CD14-positive monocyte (primary cell): Measurements from ENCODE around the gene TMOD1. TPM values are rescaled to one million over a fixed set of nuclear protein-coding genes. Genes with fewer than 3 reads are reported as not detected.
"Not testable (repeated sequence)": the region's sequence is repeated elsewhere in the genome, so short reads cannot be mapped to it uniquely, and the experiment has no call there.

Source experiments
- DNase-seq, 3 donors: peaks; one replicate each; pipeline ENCODE4 v3.0.0-alpha.2; 2011 to 2022
- H2AFZ ChIP-seq: 2 replicates; pipeline ENCODE4 v1.6.0; 2012; ENCODE audit warnings: mild to moderate bottlenecking, low read depth, low read length, inconsistent platforms; ENCODE audit not compliant: insufficient read depth, poor library complexity, severe bottlenecking
- H3K27ac ChIP-seq, 2 donors: 1 replicate in 1 of 2; 2 replicates in 1 of 2; pipeline ENCODE4 v1.5.1; 2012 to 2013; ENCODE audit warnings: low read length in 2 of 2, control low read depth in 1 of 2, inconsistent platforms in 1 of 2, low read depth in 1 of 2, mild to moderate bottlenecking in 1 of 2
- H3K27me3 ChIP-seq, 2 donors: one replicate each; pipeline versions ENCODE4 v1.6.0 to v1.6.1; 2011 to 2013; ENCODE audit warnings: low read length in 2 of 2; ENCODE audit not compliant: control insufficient read depth in 2 of 2, insufficient read depth in 2 of 2
- H3K36me3 ChIP-seq, 2 donors: replicated peaks in 1 of 2; 1 replicate in 1 of 2; 2 replicates in 1 of 2; pipeline versions ENCODE4 v1.5.1 to v1.6.1; 2012 to 2013; ENCODE audit warnings: low read length in 2 of 2, control low read depth in 1 of 2, inconsistent platforms in 1 of 2, mild to moderate bottlenecking in 1 of 2; ENCODE audit not compliant: insufficient read depth in 2 of 2, control insufficient read depth in 1 of 2
- H3K4me1 ChIP-seq, 2 donors: 1 replicate in 1 of 2; 2 replicates in 1 of 2; pipeline versions ENCODE4 v1.5.1 to v1.6.1; 2012 to 2013; ENCODE audit warnings: low read length in 2 of 2, control low read depth in 1 of 2, inconsistent platforms in 1 of 2, mild to moderate bottlenecking in 1 of 2, moderate library complexity in 1 of 2; ENCODE audit not compliant: insufficient read depth in 2 of 2, control insufficient read depth in 1 of 2
- H3K4me2 ChIP-seq: replicated peaks from 2 replicates; pipeline ENCODE3; 2012; ENCODE audit warnings: low read length, moderate library complexity, mild to moderate bottlenecking; ENCODE audit not compliant: poor library complexity, severe bottlenecking; ENCODE audit errors: extremely low read depth
- H3K4me3 ChIP-seq, 3 experiments: fragments of 200-600 bp in 1 of 3; sonication (generic) in 1 of 3; replicated peaks in 1 of 3; 1 replicate in 2 of 3; 2 replicates in 1 of 3; pipeline ENCODE4 v1.5.1; 2011 to 2013; ENCODE audit warnings: low read length in 3 of 3, mild to moderate bottlenecking in 3 of 3, control low read depth in 2 of 3, low read depth in 2 of 3, inconsistent platforms in 1 of 3, moderate library complexity in 1 of 3
- H3K79me2 ChIP-seq: 2 replicates; pipeline ENCODE4 v1.6.0; 2012; ENCODE audit warnings: mild to moderate bottlenecking, control low read depth, inconsistent platforms, low read length, moderate library complexity; ENCODE audit not compliant: insufficient read depth
- H3K9ac ChIP-seq: 2 replicates; pipeline ENCODE4 v1.6.0; 2017; ENCODE audit warnings: low read length, mild to moderate bottlenecking; ENCODE audit not compliant: insufficient read depth, poor library complexity, severe bottlenecking
- H3K9me3 ChIP-seq, 2 donors: replicated peaks in 1 of 2; 1 replicate in 1 of 2; 2 replicates in 1 of 2; pipeline versions ENCODE4 v1.5.1 to v1.6.1; 2012 to 2013; ENCODE audit warnings: low read length in 2 of 2, control low read depth in 1 of 2; ENCODE audit not compliant: control insufficient read depth in 1 of 2, insufficient read depth in 1 of 2
- H4K20me1 ChIP-seq: 2 replicates; pipeline ENCODE4 v1.6.0; 2012; ENCODE audit warnings: mild to moderate bottlenecking, low read length, control low read depth, moderate library complexity; ENCODE audit not compliant: insufficient read depth
- H3K27ac Mint-ChIP-seq, 7 donors: one replicate each; pipeline ENCODE4 v1.8.0; 2020; ENCODE audit warnings: mild to moderate bottlenecking in 7 of 7, mixed read lengths in 7 of 7, moderate library complexity in 6 of 7, inconsistent platforms in 2 of 7
- H3K27me3 Mint-ChIP-seq, 3 donors: one replicate each; pipeline ENCODE4 v1.8.0; 2021 to 2022; ENCODE audit warnings: low read depth in 3 of 3, mild to moderate bottlenecking in 3 of 3, mixed read lengths in 3 of 3, moderate library complexity in 3 of 3, inconsistent platforms in 1 of 3
- H3K36me3 Mint-ChIP-seq, 2 donors: one replicate each; pipeline ENCODE4 v1.8.0; 2020; ENCODE audit warnings: mixed read lengths in 2 of 2, inconsistent platforms in 1 of 2, mild to moderate bottlenecking in 1 of 2
- H3K4me1 Mint-ChIP-seq: one replicate; pipeline ENCODE4 v1.8.0; 2020; ENCODE audit warnings: mild to moderate bottlenecking, mixed read lengths
- H3K4me3 Mint-ChIP-seq, 2 donors: one replicate each; pipeline ENCODE4 v1.8.0; 2020; ENCODE audit warnings: mild to moderate bottlenecking in 2 of 2, mixed read lengths in 2 of 2, moderate library complexity in 1 of 2
- H3K9me3 Mint-ChIP-seq, 7 donors: one replicate each; pipeline ENCODE4 v1.8.0; 2020 to 2022; ENCODE audit warnings: mixed read lengths in 7 of 7, mild to moderate bottlenecking in 6 of 7, moderate library complexity in 6 of 7, inconsistent platforms in 2 of 7
- WGBS: methylation state at CpG from one replicate; pipeline ENCODE4 v1.1.5; 2013; ENCODE audit warnings: missing lambda C conversion rate; ENCODE audit not compliant: insufficient coverage; 5-methylcytosine and 5-hydroxymethylcytosine counted together
- intact Hi-C, 2 donors: fragments of 100-400 bp; cut with micrococcal nuclease; formaldehyde crosslinking; loops; one replicate each; pipeline versions ENCODE4 v1.15.0 to v1.15.1; 2023
- polyA plus RNA-seq, 3 donors: library from polyadenylated mRNA; depleted of rRNA in 1 of 3; unstranded in 2 of 3; stranded (reverse) in 1 of 3; fragments of 300-500 nt in 2 of 3; fragments of >200 nt in 1 of 3; fragmentation: Illumina TruSeq in 2 of 3; gene quantifications; 1 replicate in 2 of 3; 2 replicates in 1 of 3; pipeline ENCODE4 v1.2.3, GENCODE V29; 2012 to 2021
- TF ChIP-seq, protein P1 (sequence below): fragments of 200-600 bp; IDR thresholded peaks from one replicate; pipeline ENCODE4 v1.8.0; 2022; ENCODE audit warnings: antibody characterized with exemption, mild to moderate bottlenecking

The TMOD1 gene
- polyA plus RNA-seq, 3 donors, result 0.09 to 0.81 (median 0.59) TPM

DNA sequence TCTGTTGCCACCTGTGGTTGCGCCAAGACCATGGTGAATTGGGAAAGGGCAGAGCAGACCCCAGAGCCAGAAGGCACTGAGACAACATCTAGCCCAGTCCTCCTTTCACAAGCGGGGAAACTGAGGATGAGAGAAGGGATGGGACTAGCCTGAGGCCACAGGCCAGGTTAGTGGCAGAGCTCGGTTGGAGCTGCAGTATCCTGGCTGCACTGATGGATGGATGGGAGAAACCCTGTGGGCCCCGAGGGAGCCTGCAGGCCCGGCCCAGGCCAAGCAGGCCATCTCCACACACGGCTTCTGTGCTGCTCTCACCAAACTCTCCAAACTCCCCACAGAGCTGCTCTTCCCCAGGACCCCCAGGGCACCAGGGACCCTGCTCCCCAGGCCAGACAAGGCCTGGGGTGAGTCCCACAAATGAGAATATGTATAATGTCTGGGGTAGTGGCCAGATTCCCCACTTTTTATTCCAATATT, 71.5 kb downstream of the TMOD1 start:
- peaks cover 10 to 11% of the 10 kb centered on the region in 2 donors for H3K4me1 ChIP-seq
- H3K27me3 ChIP-seq, result no peaks in the 10 kb centered on the region
- no peak overlapping the region for H2AFZ ChIP-seq
- H3K9me3 ChIP-seq, result no peaks in the 10 kb centered on the region
- no peak overlapping the region for H3K4me3 ChIP-seq
- Mint-ChIP-seq H3K27ac (no peak overlapping the region), H3K9me3 (peaks cover 0 to 6% (median 4%) of the 10 kb centered on the region in 7 donors), H3K36me3 (no peaks in the 10 kb centered on the region), H3K27me3 (peaks cover 2 to 12% (median 5%) of the 10 kb centered on the region in 3 donors), H3K4me1 (peaks cover 18% of the 10 kb centered on the region), H3K4me3 (no peak overlapping the region)
- no peak overlapping the region for H3K9ac ChIP-seq
- WGBS, result no CpG with 5 or more reads among the region's 6 CpGs
- H3K79me2 ChIP-seq, result no peaks in the 10 kb centered on the region
- intact Hi-C loops, result no loop called here
- no peaks in the 10 kb centered on the region for H4K20me1 ChIP-seq
- TF ChIP-seq, protein P1, sequence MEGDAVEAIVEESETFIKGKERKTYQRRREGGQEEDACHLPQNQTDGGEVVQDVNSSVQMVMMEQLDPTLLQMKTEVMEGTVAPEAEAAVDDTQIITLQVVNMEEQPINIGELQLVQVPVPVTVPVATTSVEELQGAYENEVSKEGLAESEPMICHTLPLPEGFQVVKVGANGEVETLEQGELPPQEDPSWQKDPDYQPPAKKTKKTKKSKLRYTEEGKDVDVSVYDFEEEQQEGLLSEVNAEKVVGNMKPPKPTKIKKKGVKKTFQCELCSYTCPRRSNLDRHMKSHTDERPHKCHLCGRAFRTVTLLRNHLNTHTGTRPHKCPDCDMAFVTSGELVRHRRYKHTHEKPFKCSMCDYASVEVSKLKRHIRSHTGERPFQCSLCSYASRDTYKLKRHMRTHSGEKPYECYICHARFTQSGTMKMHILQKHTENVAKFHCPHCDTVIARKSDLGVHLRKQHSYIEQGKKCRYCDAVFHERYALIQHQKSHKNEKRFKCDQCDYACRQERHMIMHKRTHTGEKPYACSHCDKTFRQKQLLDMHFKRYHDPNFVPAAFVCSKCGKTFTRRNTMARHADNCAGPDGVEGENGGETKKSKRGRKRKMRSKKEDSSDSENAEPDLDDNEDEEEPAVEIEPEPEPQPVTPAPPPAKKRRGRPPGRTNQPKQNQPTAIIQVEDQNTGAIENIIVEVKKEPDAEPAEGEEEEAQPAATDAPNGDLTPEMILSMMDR, result no peak
- H3K4me2 ChIP-seq, result no peak overlapping the region
- no peaks in the 10 kb centered on the region for H3K36me3 ChIP-seq
- no peak overlapping the region for H3K27ac ChIP-seq
- DNase-seq, result no peak

DNA sequence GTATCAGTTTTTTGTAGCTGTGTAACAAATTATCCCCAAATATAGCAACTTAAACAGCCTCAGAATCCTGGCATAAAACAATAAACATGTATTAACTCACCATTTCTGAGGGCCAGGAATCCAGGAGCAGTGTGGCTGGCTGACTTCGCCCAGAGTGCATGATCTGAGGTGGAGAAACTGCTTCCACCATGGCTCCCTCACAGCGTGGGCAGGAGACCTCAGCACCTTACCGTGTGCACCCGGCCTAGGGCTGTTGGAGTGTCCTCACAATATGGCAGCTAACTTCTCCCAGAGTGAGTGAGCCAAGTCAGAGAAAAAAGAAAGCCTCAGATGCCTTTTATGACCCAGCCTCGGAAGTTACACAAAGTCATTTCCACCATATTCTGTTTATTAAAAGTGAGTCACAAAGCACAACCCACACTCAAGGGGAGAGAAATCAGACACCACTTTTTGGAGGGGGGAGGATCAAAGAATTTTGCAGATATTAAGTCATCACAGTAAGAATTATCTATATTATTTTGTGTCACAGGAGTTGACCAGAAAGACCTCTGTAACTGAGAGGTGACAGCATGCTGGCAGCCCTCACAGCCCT, 72.1 kb downstream of the TMOD1 start:
- H3K27me3 Mint-ChIP-seq, result peaks cover 0 to 10% (median 5%) of the 10 kb centered on the region in 3 donors
- Histone ChIP-seq H2AFZ (no peak overlapping the region), H3K27ac (no peak overlapping the region), H3K4me3 (no peak overlapping the region), H4K20me1 (no peaks in the 10 kb centered on the region), H3K27me3 (no peaks in the 10 kb centered on the region), H3K9ac (no peak overlapping the region), H3K36me3 (no peaks in the 10 kb centered on the region), H3K79me2 (no peaks in the 10 kb centered on the region), H3K4me2 (no peak overlapping the region), H3K9me3 (no peaks in the 10 kb centered on the region), H3K4me1 (peaks cover 10 to 11% of the 10 kb centered on the region in 2 donors)
- H3K27ac Mint-ChIP-seq, result no peak overlapping the region
- 100% methylated on average over 4 of the region's 5 CpGs for WGBS
- peaks cover 0 to 6% (median 4%) of the 10 kb centered on the region in 7 donors for H3K9me3 Mint-ChIP-seq
- intact Hi-C loops, result no loop called here
- H3K4me1 Mint-ChIP-seq, result peaks cover 18% of the 10 kb centered on the region
- DNase-seq, result no peak
- no peaks in the 10 kb centered on the region for H3K36me3 Mint-ChIP-seq
- TF ChIP-seq, protein P1, result no peak
- H3K4me3 Mint-ChIP-seq, result no peak overlapping the region

DNA sequence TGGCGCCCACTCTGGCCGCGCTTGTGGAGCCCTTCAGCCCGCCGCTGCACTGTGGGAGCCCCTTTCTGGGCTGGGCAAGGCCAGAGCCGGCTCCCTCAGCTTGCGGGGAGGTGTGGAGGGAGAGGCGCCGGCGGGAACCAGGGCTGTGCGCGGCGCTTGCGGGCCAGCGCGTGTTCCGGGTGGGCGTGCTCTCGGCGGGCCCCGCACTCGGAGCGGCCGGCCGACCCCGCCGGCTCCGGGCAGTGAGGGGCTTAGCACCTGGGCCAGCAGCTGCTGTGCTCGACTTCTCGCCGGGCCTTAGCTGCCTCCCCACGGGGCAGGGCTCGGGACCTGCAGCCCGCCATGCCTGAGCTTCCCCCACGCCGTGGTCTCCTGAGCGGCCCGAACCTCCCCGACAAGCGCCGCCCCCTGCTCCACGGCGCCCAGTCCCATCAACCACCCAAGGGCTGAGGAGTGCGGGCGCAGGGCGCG, 72.7 kb downstream of the TMOD1 start:
- H4K20me1 ChIP-seq, H2AFZ ChIP-seq, H3K9me3 Mint-ChIP-seq, H3K9ac ChIP-seq, H3K36me3 Mint-ChIP-seq, H3K4me2 ChIP-seq, H3K36me3 ChIP-seq, H3K27ac ChIP-seq, H3K27ac Mint-ChIP-seq, intact Hi-C loops, H3K4me3 ChIP-seq, H3K79me2 ChIP-seq, H3K9me3 ChIP-seq, DNase-seq, H3K27me3 ChIP-seq, H3K4me3 Mint-ChIP-seq: not testable (repeated sequence)
- peaks cover 0 to 10% (median 5%) of the 10 kb centered on the region in 3 donors for H3K27me3 Mint-ChIP-seq
- H3K4me1 Mint-ChIP-seq, result peaks cover 18% of the 10 kb centered on the region
- 98% methylated on average over 27 of the region's 47 CpGs for WGBS
- peaks cover 10 to 11% of the 10 kb centered on the region in 2 donors for H3K4me1 ChIP-seq
